Kasumi-1 (cell line): ENCODE measurements around the gene ESRRA.
"Not testable (repeated sequence)": the region's sequence is repeated elsewhere in the genome, so short reads cannot be mapped to it uniquely, and the experiment has no call there.

Experiments used
- DNase-seq, 2 experiments: peaks; one replicate each; lab custom pipeline; 2025; lab: John Stamatoyannopoulos, UW

The ESRRA gene

GRCh38 chr11:64313491-64314145 lies 8.3 kb downstream of the ESRRA start:
- no peak for DNase-seq

- DNase-seq, result no peak
Observed at GRCh38 chr11:64314146-64314804, 9.0 kb downstream of the ESRRA start.

GRCh38 chr11:64314805-64315561 lies 9.7 kb downstream of the ESRRA start:
- DNase-seq, result no peak

- not testable (repeated sequence) for DNase-seq
Observed at GRCh38 chr11:64315667-64316526, 10.6 kb downstream of the ESRRA start.

- DNase-seq, result no peak
Observed at GRCh38 chr11:64316672-64317324, 11.5 kb downstream of the ESRRA start.

GRCh38 chr11:64317325-64317960 lies 12.1 kb downstream of the ESRRA start, which contains the start of gene TRMT112:
TRMT112 (minus strand) TSS chr11:64317559; CDS start chr11:64317526, 33 bp downstream.
- DNase-seq, result peak; percentile 96 to 97

GRCh38 chr11:64317961-64318765 lies 12.8 kb downstream of the ESRRA start, which contains the start of gene PRDX5:
PRDX5 (plus strand) TSS chr11:64318121; CDS start chr11:64318216, 95 bp downstream.
- DNase-seq, result peak; percentile 90 to 95

GRCh38 chr11:64318766-64319761 lies 13.7 kb downstream of the ESRRA start:
- no peak for DNase-seq

GRCh38 chr11:64320556-64320955 lies 15.2 kb downstream of the ESRRA start:
- DNase-seq, result no peak

- DNase-seq, result no peak
Observed at GRCh38 chr11:64321026-64321425, 15.7 kb downstream of the ESRRA start.

- DNase-seq, result no peak
Observed at GRCh38 chr11:64321533-64321932, 16.2 kb downstream of the ESRRA start.

- DNase-seq, result no peak
Observed at GRCh38 chr11:64322925-64323260, 17.6 kb downstream of the ESRRA start.

- no peak for DNase-seq
Observed at GRCh38 chr11:64323373-64323772, 18.0 kb downstream of the ESRRA start.

GRCh38 chr11:64323984-64324383 lies 18.7 kb downstream of the ESRRA start:
- not testable (repeated sequence) for DNase-seq

GRCh38 chr11:64324692-64325469 lies 19.6 kb downstream of the ESRRA start:
- DNase-seq, result no peak

GRCh38 chr11:64327375-64327774 lies 22.1 kb downstream of the ESRRA start:
- DNase-seq, result no peak

- DNase-seq, result no peak
Observed at GRCh38 chr11:64327993-64328392, 22.7 kb downstream of the ESRRA start.

GRCh38 chr11:64330888-64331287 lies 25.6 kb downstream of the ESRRA start:
- DNase-seq, result no peak
